HEK293 (cell line): ENCODE data around the gene SH2D2A.
A peak's percentile ranks its signal among the peaks of the same experiment; 100 is the strongest.

Experiments
- BCL11A ChIP-seq: fragments of 450-650 bp; formaldehyde crosslinking; IDR thresholded peaks from 2 replicates; pipeline ENCODE4 v1.5.1; 2016; ENCODE audit warnings: low read depth, missing biosample characterization, missing genetic modification characterization
- REPIN1 ChIP-seq: fragments of 450-650 bp; formaldehyde crosslinking; IDR thresholded peaks from 2 replicates; pipeline ENCODE4 v1.5.1; 2017; ENCODE audit warnings: missing biosample characterization, missing genetic modification characterization, low read depth
- SCRT1 ChIP-seq: fragments of 450-650 bp; formaldehyde crosslinking; IDR thresholded peaks from 2 replicates; pipeline ENCODE4 v1.5.1; 2016; ENCODE audit warnings: missing biosample characterization, missing genetic modification characterization, borderline replicate concordance
- YY1 ChIP-seq: fragments of 450-650 bp; formaldehyde crosslinking; IDR thresholded peaks from 2 replicates; pipeline ENCODE4 v1.5.1; 2018; ENCODE audit warnings: missing biosample characterization, missing genetic modification characterization
- ZBTB26 ChIP-seq: fragments of 450-650 bp; formaldehyde crosslinking; optimal IDR thresholded peaks from 2 replicates; pipeline ENCODE3; 2016; ENCODE audit warnings: missing biosample characterization, mild to moderate bottlenecking, missing genetic modification characterization
- ZBTB7A ChIP-seq: fragments of 450-650 bp; formaldehyde crosslinking; IDR thresholded peaks from 2 replicates; pipeline ENCODE4 v1.5.1; 2016; ENCODE audit warnings: low read depth, missing biosample characterization, missing genetic modification characterization
- ZNF155 ChIP-seq: fragments of 450-650 bp; formaldehyde crosslinking; IDR thresholded peaks from 2 replicates; pipeline ENCODE4 v1.5.1; 2016; ENCODE audit warnings: missing biosample characterization, missing genetic modification characterization
- ZNF157 ChIP-seq: fragments of 450-650 bp; formaldehyde crosslinking; IDR thresholded peaks from 2 replicates; pipeline ENCODE4 v1.5.1; 2016; ENCODE audit warnings: missing biosample characterization, missing genetic modification characterization
- ZNF239 ChIP-seq: fragments of 450-650 bp; formaldehyde crosslinking; IDR thresholded peaks from 2 replicates; pipeline ENCODE4 v1.5.1; 2016; ENCODE audit warnings: missing biosample characterization, missing genetic modification characterization
- ZNF274 ChIP-seq, 2 experiments: fragments of 200-500 bp in 1 of 2; fragments of 450-650 bp in 1 of 2; sonication (Bioruptor generic) in 1 of 2; formaldehyde crosslinking in 1 of 2; IDR thresholded peaks; 2 replicates each; pipeline versions ENCODE4 v1.5.1 to v1.6.1; 2014 to 2016; ENCODE audit warnings: borderline replicate concordance in 1 of 2, inconsistent platforms in 1 of 2, low read length in 1 of 2, missing biosample characterization in 1 of 2, missing genetic modification characterization in 1 of 2
- ZNF280C ChIP-seq: fragments of 450-650 bp; formaldehyde crosslinking; IDR thresholded peaks from 2 replicates; pipeline ENCODE4 v1.5.1; 2016; ENCODE audit warnings: missing biosample characterization, missing genetic modification characterization
- ZNF354C ChIP-seq: fragments of 450-650 bp; formaldehyde crosslinking; IDR thresholded peaks from 2 replicates; pipeline ENCODE4 v1.5.1; 2016; ENCODE audit warnings: missing biosample characterization, missing genetic modification characterization, low read depth, borderline replicate concordance
- ZNF660 ChIP-seq: fragments of 450-650 bp; IDR thresholded peaks from 2 replicates; pipeline ENCODE4 v1.5.1; 2018; ENCODE audit warnings: missing biosample characterization, mild to moderate bottlenecking, missing genetic modification characterization
- ZSCAN23 ChIP-seq: fragments of 450-650 bp; formaldehyde crosslinking; IDR thresholded peaks from 2 replicates; pipeline ENCODE4 v1.5.1; 2016; ENCODE audit warnings: missing biosample characterization, missing genetic modification characterization
- ZXDB ChIP-seq: fragments of 450-650 bp; formaldehyde crosslinking; IDR thresholded peaks from 2 replicates; pipeline ENCODE4 v1.5.1; 2016; ENCODE audit warnings: missing biosample characterization, missing genetic modification characterization
- TF ChIP-seq, protein P1 (sequence below): fragments of 450-650 bp; formaldehyde crosslinking; IDR thresholded peaks from 2 replicates; pipeline ENCODE4 v1.5.1; 2017; ENCODE audit warnings: missing biosample characterization, missing genetic modification characterization
- TF ChIP-seq, protein P2 (sequence below): fragments of 450-650 bp; formaldehyde crosslinking; IDR thresholded peaks from 2 replicates; pipeline ENCODE4 v1.5.1; 2016; ENCODE audit warnings: missing biosample characterization, missing genetic modification characterization
- TF ChIP-seq, protein P3 (sequence below): fragments of 450-650 bp; formaldehyde crosslinking; IDR thresholded peaks from 2 replicates; pipeline ENCODE4 v1.5.1; 2016; ENCODE audit warnings: missing biosample characterization, missing genetic modification characterization

The SH2D2A gene

GRCh38 chr1:156860628-156861423 is 44.2 kb upstream of the SH2D2A start, which contains the start of gene NTRK1 (continued):
- TF ChIP-seq, protein P1, sequence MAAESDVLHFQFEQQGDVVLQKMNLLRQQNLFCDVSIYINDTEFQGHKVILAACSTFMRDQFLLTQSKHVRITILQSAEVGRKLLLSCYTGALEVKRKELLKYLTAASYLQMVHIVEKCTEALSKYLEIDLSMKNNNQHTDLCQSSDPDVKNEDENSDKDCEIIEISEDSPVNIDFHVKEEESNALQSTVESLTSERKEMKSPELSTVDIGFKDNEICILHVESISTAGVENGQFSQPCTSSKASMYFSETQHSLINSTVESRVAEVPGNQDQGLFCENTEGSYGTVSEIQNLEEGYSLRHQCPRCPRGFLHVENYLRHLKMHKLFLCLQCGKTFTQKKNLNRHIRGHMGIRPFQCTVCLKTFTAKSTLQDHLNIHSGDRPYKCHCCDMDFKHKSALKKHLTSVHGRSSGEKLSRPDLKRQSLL (tag by site-specific recombination), result no peak
- TF ChIP-seq ZNF280C (tag by site-specific recombination) (no peak), SCRT1 (tag by site-specific recombination) (no peak), REPIN1 (tag by site-specific recombination) (no peak), ZBTB26 (tag by site-specific recombination) (no peak), ZSCAN23 (no peak), ZNF354C (tag by site-specific recombination) (no peak), YY1 (no peak), ZNF239 (no peak), ZNF660 (tag by site-specific recombination) (0 out of 2 replicates have a peak, but pooled peaks have one; percentile 43), ZNF157 (tag by site-specific recombination) (no peak), BCL11A (no peak), ZNF155 (tag by site-specific recombination) (no peak), ZNF274 (IDR thresholded peaks at IDR 0.05; ENCODE audit: low read length) (no peak), ZNF274 (tag by site-specific recombination; IDR thresholded peaks at IDR 0.05; ENCODE audit: borderline replicate concordance) (no peak), ZBTB7A (tag by site-specific recombination) (no peak), ZXDB (tag by site-specific recombination) (0 out of 2 replicates have a peak, but pooled peaks have one; percentile 4)
- TF ChIP-seq, protein P2, sequence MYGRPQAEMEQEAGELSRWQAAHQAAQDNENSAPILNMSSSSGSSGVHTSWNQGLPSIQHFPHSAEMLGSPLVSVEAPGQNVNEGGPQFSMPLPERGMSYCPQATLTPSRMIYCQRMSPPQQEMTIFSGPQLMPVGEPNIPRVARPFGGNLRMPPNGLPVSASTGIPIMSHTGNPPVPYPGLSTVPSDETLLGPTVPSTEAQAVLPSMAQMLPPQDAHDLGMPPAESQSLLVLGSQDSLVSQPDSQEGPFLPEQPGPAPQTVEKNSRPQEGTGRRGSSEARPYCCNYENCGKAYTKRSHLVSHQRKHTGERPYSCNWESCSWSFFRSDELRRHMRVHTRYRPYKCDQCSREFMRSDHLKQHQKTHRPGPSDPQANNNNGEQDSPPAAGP, result 0 out of 2 replicates have a peak, but pooled peaks have one; percentile 11
- TF ChIP-seq, protein P3, sequence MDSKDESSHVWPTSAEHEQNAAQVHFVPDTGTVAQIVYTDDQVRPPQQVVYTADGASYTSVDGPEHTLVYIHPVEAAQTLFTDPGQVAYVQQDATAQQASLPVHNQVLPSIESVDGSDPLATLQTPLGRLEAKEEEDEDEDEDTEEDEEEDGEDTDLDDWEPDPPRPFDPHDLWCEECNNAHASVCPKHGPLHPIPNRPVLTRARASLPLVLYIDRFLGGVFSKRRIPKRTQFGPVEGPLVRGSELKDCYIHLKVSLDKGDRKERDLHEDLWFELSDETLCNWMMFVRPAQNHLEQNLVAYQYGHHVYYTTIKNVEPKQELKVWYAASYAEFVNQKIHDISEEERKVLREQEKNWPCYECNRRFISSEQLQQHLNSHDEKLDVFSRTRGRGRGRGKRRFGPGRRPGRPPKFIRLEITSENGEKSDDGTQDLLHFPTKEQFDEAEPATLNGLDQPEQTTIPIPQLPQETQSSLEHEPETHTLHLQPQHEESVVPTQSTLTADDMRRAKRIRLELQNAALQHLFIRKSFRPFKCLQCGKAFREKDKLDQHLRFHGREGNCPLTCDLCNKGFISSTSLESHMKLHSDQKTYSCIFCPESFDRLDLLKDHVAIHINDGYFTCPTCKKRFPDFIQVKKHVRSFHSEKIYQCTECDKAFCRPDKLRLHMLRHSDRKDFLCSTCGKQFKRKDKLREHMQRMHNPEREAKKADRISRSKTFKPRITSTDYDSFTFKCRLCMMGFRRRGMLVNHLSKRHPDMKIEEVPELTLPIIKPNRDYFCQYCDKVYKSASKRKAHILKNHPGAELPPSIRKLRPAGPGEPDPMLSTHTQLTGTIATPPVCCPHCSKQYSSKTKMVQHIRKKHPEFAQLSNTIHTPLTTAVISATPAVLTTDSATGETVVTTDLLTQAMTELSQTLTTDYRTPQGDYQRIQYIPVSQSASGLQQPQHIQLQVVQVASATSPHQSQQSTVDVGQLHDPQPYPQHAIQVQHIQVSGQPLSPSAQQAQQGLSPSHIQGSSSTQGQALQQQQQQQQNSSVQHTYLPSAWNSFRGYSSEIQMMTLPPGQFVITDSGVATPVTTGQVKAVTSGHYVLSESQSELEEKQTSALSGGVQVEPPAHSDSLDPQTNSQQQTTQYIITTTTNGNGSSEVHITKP (tag by site-specific recombination), result no peak
